ENCODE results near the gene RPP25L.
A peak's percentile ranks its signal among the peaks of the same experiment; 100 is the strongest.
"Not testable (repeated sequence)": the region's sequence is repeated elsewhere in the genome, so short reads cannot be mapped to it uniquely, and the experiment has no call there.

The RPP25L gene

GRCh38 chr9:34647651-34648050, 35.8 kb upstream of the RPP25L start:
- TF ChIP-seq POLR2A (IDR thresholded peaks at IDR 0.05; ENCODE audit: low read length): no peak
- no peak for TF ChIP-seq GATA1 (IDR thresholded peaks at IDR 0.05; ENCODE audit: low read depth, low read length)

GRCh38 chr9:34647084-34647403, 35.1 kb upstream of the RPP25L start:
- DNase-seq: no peak
- no peak for TF ChIP-seq GATA1 (IDR thresholded peaks at IDR 0.05; ENCODE audit: low read depth, low read length)
- no peak for TF ChIP-seq POLR2A (IDR thresholded peaks at IDR 0.05; ENCODE audit: low read length)

More at GRCh38 chr9:34647651-34648050, 35.8 kb upstream of the RPP25L start:
- DNase-seq: peak; percentile 63 to 70

- DNase-seq: peak; percentile 92 to 95
- TF ChIP-seq POLR2A (IDR thresholded peaks at IDR 0.05; ENCODE audit: low read length) (peak; percentile 69), GATA1 (IDR thresholded peaks at IDR 0.05; ENCODE audit: low read depth, low read length) (no peak)
Observed at GRCh38 chr9:34646211-34647083, 34.5 kb upstream of the RPP25L start, which contains the start of gene GALT. Gene GALT (plus strand): TSS chr9:34646675. CDS start chr9:34646705, 30 bp downstream.

GRCh38 chr9:34644766-34645314, 32.9 kb upstream of the RPP25L start:
- DNase-seq: no peak
- no peak for TF ChIP-seq POLR2A (IDR thresholded peaks at IDR 0.05; ENCODE audit: low read length)
- no peak for TF ChIP-seq GATA1 (IDR thresholded peaks at IDR 0.05; ENCODE audit: low read depth, low read length)

- TF ChIP-seq POLR2A (IDR thresholded peaks at IDR 0.05; ENCODE audit: low read length) (no peak), GATA1 (IDR thresholded peaks at IDR 0.05; ENCODE audit: low read depth, low read length) (no peak)
- no peak for DNase-seq
Observed at GRCh38 chr9:34642679-34643078, 30.8 kb upstream of the RPP25L start.

GRCh38 chr9:34639322-34639721, 27.4 kb upstream of the RPP25L start:
- not testable (repeated sequence) for DNase-seq

- no peak for DNase-seq
- TF ChIP-seq POLR2A (IDR thresholded peaks at IDR 0.05; ENCODE audit: low read length) (peak; percentile 70), GATA1 (IDR thresholded peaks at IDR 0.05; ENCODE audit: low read depth, low read length) (no peak)
Observed at GRCh38 chr9:34638138-34638445, 26.2 kb upstream of the RPP25L start.

GRCh38 chr9:34637356-34638137, 25.6 kb upstream of the RPP25L start, which contains the start of gene SIGMAR1:
Gene SIGMAR1 (minus strand): TSS chr9:34637787. CDS start chr9:34637697, 90 bp downstream.
- TF ChIP-seq GATA1 (IDR thresholded peaks at IDR 0.05; ENCODE audit: low read depth, low read length): no peak
- TF ChIP-seq POLR2A (IDR thresholded peaks at IDR 0.05; ENCODE audit: low read length): peak; percentile 95
- DNase-seq: peak; percentile 96 to 97

GRCh38 chr9:34636791-34637355, 25.0 kb upstream of the RPP25L start:
- DNase-seq: peak in 1 of 2 experiments; percentile 69
- no peak for TF ChIP-seq POLR2A (IDR thresholded peaks at IDR 0.05; ENCODE audit: low read length)
- no peak for TF ChIP-seq GATA1 (IDR thresholded peaks at IDR 0.05; ENCODE audit: low read depth, low read length)

GRCh38 chr9:34635556-34635955, 23.7 kb upstream of the RPP25L start:
- no peak for DNase-seq
- TF ChIP-seq POLR2A (IDR thresholded peaks at IDR 0.05; ENCODE audit: low read length): no peak
- TF ChIP-seq GATA1 (IDR thresholded peaks at IDR 0.05; ENCODE audit: low read depth, low read length): no peak

GRCh38 chr9:34634551-34635248, 22.8 kb upstream of the RPP25L start:
- no peak for DNase-seq
- TF ChIP-seq POLR2A (IDR thresholded peaks at IDR 0.05; ENCODE audit: low read length) (no peak), GATA1 (IDR thresholded peaks at IDR 0.05; ENCODE audit: low read depth, low read length) (no peak)

GRCh38 chr9:34633851-34634550, 22.1 kb upstream of the RPP25L start:
- TF ChIP-seq POLR2A (IDR thresholded peaks at IDR 0.05; ENCODE audit: low read length) (no peak), GATA1 (IDR thresholded peaks at IDR 0.05; ENCODE audit: low read depth, low read length) (no peak)
- DNase-seq: peak; percentile 80 to 89

GRCh38 chr9:34633166-34633565, 21.3 kb upstream of the RPP25L start:
- DNase-seq: no peak
- no peak for TF ChIP-seq POLR2A (IDR thresholded peaks at IDR 0.05; ENCODE audit: low read length)
- TF ChIP-seq GATA1 (IDR thresholded peaks at IDR 0.05; ENCODE audit: low read depth, low read length): no peak
